Ishikawa (cell line): ENCODE data around the gene SAMD1.

ENCODE experiments used
- CEBPB ChIP-seq: IDR thresholded peaks from 2 replicates; pipeline ENCODE4 v1.6.1; 2012
- CREB1 ChIP-seq: IDR thresholded peaks from 2 replicates; pipeline ENCODE4 v1.6.1; 2012; ENCODE audit warnings: low read depth
- EGR1 ChIP-seq: IDR thresholded peaks from 2 replicates; pipeline ENCODE4 v1.6.1; 2012
- EP300 ChIP-seq: IDR thresholded peaks from 2 replicates; pipeline ENCODE4 v1.6.1; 2012; ENCODE audit warnings: borderline replicate concordance
- FOXM1 ChIP-seq: IDR thresholded peaks from 2 replicates; pipeline ENCODE4 v1.6.1; 2012; ENCODE audit warnings: low read depth, borderline replicate concordance
- MAX ChIP-seq: IDR thresholded peaks from 2 replicates; pipeline ENCODE4 v1.6.1; 2012
- NFIC ChIP-seq: IDR thresholded peaks from 2 replicates; pipeline ENCODE4 v1.6.1; 2012
- RAD21 ChIP-seq: IDR thresholded peaks from 2 replicates; pipeline ENCODE4 v1.6.1; 2012; ENCODE audit warnings: low read depth
- REST ChIP-seq: IDR thresholded peaks from 2 replicates; pipeline ENCODE4 v1.6.1; 2012; ENCODE audit warnings: low read depth, mild to moderate bottlenecking
- TAF1 ChIP-seq: IDR thresholded peaks from 2 replicates; pipeline ENCODE4 v1.6.1; 2012; ENCODE audit warnings: low read depth, mild to moderate bottlenecking
- TCF12 ChIP-seq: IDR thresholded peaks from 2 replicates; pipeline ENCODE4 v1.6.1; 2012; ENCODE audit warnings: low read depth
- TEAD4 ChIP-seq: IDR thresholded peaks from 2 replicates; pipeline ENCODE4 v1.6.1; 2012
- USF1 ChIP-seq: IDR thresholded peaks from 2 replicates; pipeline ENCODE4 v1.6.1; 2012
- YY1 ChIP-seq: IDR thresholded peaks from 2 replicates; pipeline ENCODE4 v1.6.1; 2012; ENCODE audit warnings: low read depth
- ZBTB7A ChIP-seq: IDR thresholded peaks from 2 replicates; pipeline ENCODE4 v1.6.1; 2012; ENCODE audit warnings: low read depth

The SAMD1 gene

GRCh38 chr19:14090509-14091080 is at the start of gene SAMD1:
Gene SAMD1 (minus strand): TSS chr19:14090751.
- TF ChIP-seq TCF12 (no peak), NFIC (no peak), ZBTB7A (no peak), CREB1 (no peak), TAF1 (no peak), MAX (no peak), FOXM1 (no peak), YY1 (no peak)

GRCh38 chr19:14139944-14140343 is 49.4 kb upstream of the SAMD1 start:
- TF ChIP-seq TCF12 (no peak), FOXM1 (no peak), TAF1 (no peak), MAX (no peak), YY1 (no peak), CEBPB (no peak), EP300 (no peak), ZBTB7A (no peak), EGR1 (no peak), NFIC (no peak), CREB1 (no peak), USF1 (no peak), TEAD4 (no peak), REST (no peak), RAD21 (no peak)

- TF ChIP-seq CEBPB, result peak; percentile 59
- TF ChIP-seq NFIC, result no peak
- TF ChIP-seq ZBTB7A, result no peak
- TF ChIP-seq EP300, result no peak
- TF ChIP-seq TEAD4, result peak; percentile 25; the same call in 1 of the 2 replicates
- no peak for TF ChIP-seq YY1
Measured at GRCh38 chr19:14138576-14139265, 48.2 kb upstream of the SAMD1 start.

- TF ChIP-seq EP300 (no peak), USF1 (peak; percentile 29; the same call in 1 of the 2 replicates), REST (no peak), CEBPB (no peak), RAD21 (peak; percentile 65), TCF12 (no peak), FOXM1 (peak; percentile 73), EGR1 (no peak), CREB1 (peak; percentile 73), YY1 (no peak; the same call in 1 of the 2 replicates), MAX (peak; percentile 94), NFIC (no peak), TAF1 (peak; percentile 90)
Measured at GRCh38 chr19:14136509-14137281, 46.1 kb upstream of the SAMD1 start, which contains the start of gene ASF1B. Gene ASF1B (minus strand): TSS chr19:14136589. CDS start chr19:14136456, 133 bp downstream.
